HepG2 (cell line): ENCODE results near the gene ABHD10. TPM values are rescaled to one million over a fixed set of nuclear protein-coding genes. Genes with fewer than 3 reads are reported as not detected.

Experiments
- ATAC-seq: fragments of 200-7000 bp; cut with Tn5 transposase; 3 replicates; pipeline ENCODE4 v1.9.1; 2020; ENCODE audit warnings: mild to moderate bottlenecking, moderate library complexity
- BruUV-seq: library from RNA; stranded (reverse); fragments of 400-500 nt; replicated peaks from 2 replicates; lab custom pipeline; 2021; lab: Mats Ljungman, UMichigan
- CTCF ChIA-PET: fragments of 300-600 bp; formaldehyde crosslinking; extraction: SDS; loops from one replicate; lab custom pipeline; 2021; ENCODE audit warnings: low total read pairs, inconsistent platforms, low intra/inter-chr PET ratio; lab: Yijun Ruan, JAX
- POLR2A ChIA-PET: fragments of 350-600 bp; sonication (Branson Sonifier 250); formaldehyde crosslinking; loops from one replicate; lab custom pipeline; 2020; ENCODE audit warnings: antibody characterized with exemption, inconsistent platforms; lab: Yijun Ruan, JAX
- DNase-seq: peaks from one replicate; pipeline ENCODE4 v3.0.0-alpha.2; 2015; ENCODE audit warnings: low spot score
- FAIRE-seq: peaks from 3 replicates; lab custom pipeline; 2011; peaks lifted over from hg19 to GRCh38; lab: Jason Lieb, UNC
- H2AFZ ChIP-seq: one replicate; pipeline ENCODE4 v1.6.1; 2011; ENCODE audit warnings: low read length, inconsistent platforms
- H3K27ac ChIP-seq: fragments of 300-600 bp; 3 replicates; pipeline ENCODE4 v1.8.0; 2011; ENCODE audit warnings: mixed run types, mild to moderate bottlenecking, mixed read lengths, low read length, inconsistent platforms; ENCODE audit not compliant: insufficient read depth; ENCODE audit errors: extremely low read length
- H3K27me3 ChIP-seq, 2 experiments: fragments of 200-600 bp in 1 of 2; 2 replicates in 1 of 2; 3 replicates in 1 of 2; pipeline versions ENCODE4 v1.6.0 to v1.8.0; 2011; ENCODE audit warnings: low read length in 2 of 2, mild to moderate bottlenecking in 2 of 2, moderate library complexity in 2 of 2, inconsistent platforms in 1 of 2; ENCODE audit not compliant: insufficient read depth in 2 of 2, control insufficient read depth in 1 of 2
- H3K36me3 ChIP-seq, 2 experiments: fragments of 200-600 bp in 1 of 2; replicated peaks in 1 of 2; 2 replicates in 1 of 2; 3 replicates in 1 of 2; pipeline versions ENCODE4 v1.5.1 to v1.8.0; 2011; ENCODE audit warnings: low read length in 2 of 2, inconsistent platforms in 1 of 2; ENCODE audit not compliant: insufficient read depth in 2 of 2, control insufficient read depth in 1 of 2
- H3K4me1 ChIP-seq: 2 replicates; pipeline ENCODE4 v1.5.1; 2012; ENCODE audit warnings: low read length, inconsistent platforms; ENCODE audit not compliant: insufficient read depth
- H3K4me2 ChIP-seq: 2 replicates; pipeline ENCODE4 v1.6.0; 2011; ENCODE audit warnings: low read depth, low read length, inconsistent platforms
- H3K4me3 ChIP-seq, 3 experiments: fragments of 200-600 bp in 1 of 3; sonication (generic), shearing (Covaris generic) in 1 of 3; replicated peaks in 1 of 3; 2 replicates each; pipeline ENCODE4 v1.5.1; 2011 to 2016; ENCODE audit warnings: low read length in 3 of 3, inconsistent platforms in 2 of 3, low read depth in 2 of 3, mild to moderate bottlenecking in 2 of 3, control low read depth in 1 of 3, mixed read lengths in 1 of 3; ENCODE audit not compliant: insufficient read depth in 1 of 3
- H3K79me2 ChIP-seq: one replicate; pipeline ENCODE4 v1.6.1; 2011; ENCODE audit warnings: low read length, inconsistent platforms; ENCODE audit not compliant: insufficient read depth
- H3K9ac ChIP-seq: 2 replicates; pipeline ENCODE4 v1.6.0; 2011; ENCODE audit warnings: mild to moderate bottlenecking, low read depth, low read length, inconsistent platforms; ENCODE audit not compliant: insufficient read depth
- H3K9me3 ChIP-seq: 2 replicates; pipeline ENCODE4 v1.5.1; 2012; ENCODE audit warnings: mild to moderate bottlenecking, low read length
- H4K20me1 ChIP-seq: 2 replicates; pipeline ENCODE4 v1.6.0; 2011; ENCODE audit warnings: inconsistent platforms, mild to moderate bottlenecking, low read length, moderate library complexity; ENCODE audit not compliant: insufficient read depth
- E2F5 ChIP-seq: sonication (generic); formaldehyde crosslinking; conservative IDR thresholded peaks from 2 replicates; pipeline ENCODE4 v1.4.0; 2020; ENCODE audit warnings: missing genetic modification reagents
- HMG20A ChIP-seq: IDR thresholded peaks from 2 replicates; pipeline ENCODE4 v1.6.1; 2016; ENCODE audit warnings: borderline replicate concordance
- HOXA3 ChIP-seq: sonication (generic); formaldehyde crosslinking; IDR thresholded peaks from 2 replicates; pipeline ENCODE4 v1.5.0; 2020; ENCODE audit warnings: missing genetic modification reagents
- KDM5A ChIP-seq: fragments of 200-600 bp; sonication (generic); IDR thresholded peaks from 2 replicates; pipeline ENCODE4 v1.7.0; 2018; ENCODE audit warnings: antibody characterized with exemption, mild to moderate bottlenecking, low read length, borderline replicate concordance
- MIXL1 ChIP-seq: IDR thresholded peaks from 2 replicates; pipeline ENCODE4 v1.6.1; 2016
- PAXIP1 ChIP-seq: sonication (generic); formaldehyde crosslinking; conservative IDR thresholded peaks from 2 replicates; pipeline ENCODE4 v1.4.0; 2020; ENCODE audit warnings: mild to moderate bottlenecking, missing genetic modification reagents, moderate library complexity
- ZBTB7A ChIP-seq: sonication (generic); formaldehyde crosslinking; IDR thresholded peaks from 2 replicates; pipeline ENCODE4 v1.8.0; 2022; ENCODE audit warnings: mild to moderate bottlenecking, missing genetic modification reagents
- ZNF552 ChIP-seq: sonication (generic); formaldehyde crosslinking; IDR thresholded peaks from 2 replicates; pipeline ENCODE4 v1.9.0; 2022; ENCODE audit warnings: missing genetic modification reagents, mild to moderate bottlenecking, borderline replicate concordance
- ZNF577 ChIP-seq: sonication (generic); formaldehyde crosslinking; IDR thresholded peaks from 2 replicates; pipeline ENCODE4 v1.4.0; 2020; ENCODE audit warnings: mild to moderate bottlenecking, low read depth, missing genetic modification reagents, borderline replicate concordance
- ZNF678 ChIP-seq: sonication (generic); formaldehyde crosslinking; IDR thresholded peaks from 2 replicates; pipeline ENCODE4 v1.4.0; 2020; ENCODE audit warnings: mild to moderate bottlenecking, missing genetic modification reagents
- ZNF878 ChIP-seq: sonication (generic); formaldehyde crosslinking; IDR thresholded peaks from 2 replicates; pipeline ENCODE4 v1.8.1; 2023; ENCODE audit warnings: mild to moderate bottlenecking, missing genetic modification reagents, moderate library complexity
- WGBS: methylation state at CpG from one replicate; pipeline ENCODE4 v1.1.6; 2017; ENCODE audit warnings: low lambda C conversion rate; 5-methylcytosine and 5-hydroxymethylcytosine counted together
- in situ Hi-C: cut with HindIII; loops from 2 replicates; pipeline ENCODE4 v1.10.0; 2017; ENCODE audit warnings: low pct_unique_long_range_greater_than_20kb; ENCODE audit not compliant: extremely low pct_ligation_motif_present
- intact Hi-C: fragments of 100-400 bp; cut with micrococcal nuclease; formaldehyde crosslinking; loops from one replicate; pipeline ENCODE4 v1.10.0; 2022; ENCODE audit not compliant: unreplicated experiment
- polyA plus RNA-seq, 8 experiments: library from polyadenylated mRNA; depleted of rRNA in 3 of 8; stranded (reverse) in 7 of 8; unstranded in 1 of 8; fragments of >200 nt; fragmentation: Illumina TruSeq in 4 of 8; extraction: Trizol in 4 of 8; gene quantifications; 2 replicates each; pipeline versions ENCODE4 v1.2.1 to v1.2.3, GENCODE V29; 2011 to 2016; ENCODE audit warnings: low read depth in 4 of 8, missing spikeins in 1 of 8, mixed read lengths in 1 of 8; ENCODE audit not compliant: insufficient read depth in 1 of 8
- total RNA-seq, 5 experiments: library from RNA; depleted of rRNA; stranded (reverse); fragments of >200 nt; fragmentation: Illumina TruSeq; extraction: Trizol; gene quantifications; 2 replicates each; pipeline ENCODE4 v1.2.3, GENCODE V29; 2016; ENCODE audit warnings: low read depth in 1 of 5

ABHD10 gene
- total and polyA plus RNA-seq, 2 of the 13 experiments (the other 11 are each of a cell fraction or from before 2014, with no cell fraction given) = 22.8 to 50.2 TPM

- H3K4me1 ChIP-seq = peaks cover 23% of the 10 kb centered on the region
- H2AFZ ChIP-seq = peak overlapping the region; percentile 39
- CTCF ChIA-PET = no interaction called here
- peak overlapping the region; percentile 79 to 95 (median 86) for H3K4me3 ChIP-seq
- WGBS = 17% methylated on average over 5 of the region's 5 CpGs
- H4K20me1 ChIP-seq = no peaks in the 10 kb centered on the region
- ATAC-seq (peak; percentile 9), FAIRE-seq (no peak), DNase-seq (no peak)
- H3K36me3 ChIP-seq = 0 out of 5 replicates have a peak, but pooled peaks cover 0 to 5% of the 10 kb centered on the region in 2 experiments
- peak overlapping the region; percentile 75 for H3K4me2 ChIP-seq
- peak overlapping the region; percentile 88 for H3K9ac ChIP-seq
- in situ Hi-C loops = no loop called here
- H3K27me3 ChIP-seq = no peaks in the 10 kb centered on the region
- H3K27ac ChIP-seq = peak overlapping the region; percentile 80
- H3K9me3 ChIP-seq = no peaks in the 10 kb centered on the region
- TF ChIP-seq ZBTB7A (CRISPR knock-in tag) (no peak), MIXL1 (peak; percentile 5; the same call in 1 of the 2 replicates), ZNF878 (CRISPR knock-in tag) (no peak), E2F5 (no peak), HMG20A (CRISPR knock-in tag) (no peak), HOXA3 (no peak), ZNF577 (CRISPR knock-in tag) (no peak), ZNF552 (CRISPR knock-in tag) (no peak), PAXIP1 (CRISPR knock-in tag) (no peak), ZNF678 (CRISPR knock-in tag) (no peak), KDM5A (0 out of 2 replicates have a peak, but pooled peaks have one; percentile 0)
- H3K79me2 ChIP-seq = peaks cover 41% of the 10 kb centered on the region
- intact Hi-C loops = no loop called here
- BruUV-seq = no TSS peak
- POLR2A ChIA-PET = interaction anchor here (1.0 to 2.5 kb wide), 14 partner anchors 10 to 583 kb away, joined by 3 to 21 read pairs (median 5); partner anchors contain the start of genes ATG3, SLC35A5 and TAGLN3
Measured at GRCh38 chr3:111979434-111980038, 710 bp downstream of the ABHD10 start.
